Stomach (tissue), 9 donors: ENCODE data around the gene UBR1. TPM values are rescaled to one million over a fixed set of nuclear protein-coding genes. Genes with fewer than 3 reads are reported as not detected.

Experiments used
- DNase-seq, 2 donors: peaks; one replicate each; pipeline versions ENCODE4 v3.0.0 to v3.0.0-alpha.2; 2013 to 2019
- H3K27ac ChIP-seq, 5 donors: fragments of 200-600 bp in 4 of 5; sonication (generic) in 4 of 5; one replicate each; pipeline ENCODE4 v1.5.1; 2013 to 2019; ENCODE audit warnings: mild to moderate bottlenecking in 1 of 5, moderate library complexity in 1 of 5
- H3K27me3 ChIP-seq, 3 donors: fragments of 200-600 bp; sonication (generic); one replicate each; pipeline ENCODE4 v1.5.1; 2017 to 2019; ENCODE audit warnings: mixed run types in 1 of 3
- H3K36me3 ChIP-seq, 4 donors: fragments of 200-600 bp; sonication (generic); 1 replicate in 3 of 4; 2 replicates in 1 of 4; pipeline ENCODE4 v1.5.1; 2016 to 2019
- H3K4me1 ChIP-seq, 4 donors: fragments of 200-600 bp; sonication (generic); one replicate each; pipeline ENCODE4 v1.5.1; 2016 to 2019
- H3K4me3 ChIP-seq, 4 donors: fragments of 200-600 bp; sonication (generic) in 3 of 4; one replicate each; pipeline ENCODE4 v1.5.1; 2016 to 2019; ENCODE audit warnings: mild to moderate bottlenecking in 1 of 4
- H3K9me3 ChIP-seq, 4 donors: fragments of 200-600 bp; sonication (generic); one replicate each; pipeline ENCODE4 v1.5.1; 2016 to 2019
- CTCF ChIP-seq, 7 experiments: fragments of 450-650 bp in 4 of 7; fragments of 200-600 bp in 3 of 7; sonication (generic) in 3 of 7; IDR thresholded peaks; one replicate each; pipeline ENCODE4 v1.5.1; 2016 to 2019; ENCODE audit warnings: antibody characterized with exemption in 7 of 7, control low read depth in 2 of 7, mild to moderate bottlenecking in 1 of 7
- EP300 ChIP-seq: sonication (generic); formaldehyde crosslinking; IDR thresholded peaks from one replicate; pipeline ENCODE4 v1.6.1; 2017; ENCODE audit warnings: antibody characterized with exemption
- POLR2A ChIP-seq, 4 donors: fragments of 450-650 bp; IDR thresholded peaks; one replicate each; pipeline ENCODE4 v1.6.1; 2016; ENCODE audit warnings: antibody characterized with exemption in 4 of 4, control low read depth in 2 of 4, mild to moderate bottlenecking in 1 of 4, moderate library complexity in 1 of 4
- POLR2AphosphoS5 ChIP-seq, 3 donors: sonication (generic); formaldehyde crosslinking; IDR thresholded peaks; one replicate each; pipeline ENCODE4 v1.6.1; 2016; ENCODE audit warnings: antibody characterized with exemption in 3 of 3
- WGBS, 5 donors: extraction: QIAGEN DNeasy Blood & Tissue Kit in 3 of 5; methylation state at CpG; one replicate each; pipeline versions ENCODE4 v1.1.5 to v1.1.7; 2013 to 2018; 5-methylcytosine and 5-hydroxymethylcytosine counted together
- intact Hi-C: fragments of 100-400 bp; cut with DNase I; formaldehyde crosslinking; loops from one replicate; pipeline ENCODE4 v1.15.1; 2023; ENCODE audit warnings: low total_unique reads
- polyA plus RNA-seq, 3 donors: library from polyadenylated mRNA; stranded (reverse); fragments of 200-250 nt; gene quantifications; one replicate each; pipeline ENCODE4 v1.2.3, GENCODE V29; 2013
- total RNA-seq, 5 donors: library from RNA; depleted of rRNA; stranded (reverse); fragments of >200 nt; gene quantifications; one replicate each; pipeline versions ENCODE4 v1.1.0 to v1.2.3, GENCODE V29; 2014 to 2016
- donor health status: healthy with polysubstance abuse.
- donor health status: Bipolar disorder and iron deficiency.
- donor health status: healthy.

Gene UBR1
- total and polyA plus RNA-seq, 8 donors = 3.1 to 124 (median 12.3) TPM

- no peak for TF ChIP-seq POLR2AphosphoS5 (IDR thresholded peaks at IDR 0.05)
- Histone ChIP-seq H3K27me3 (no peaks in the 10 kb centered on the region), H3K4me1 (no peaks in the 10 kb centered on the region), H3K9me3 (no peaks in the 10 kb centered on the region), H3K27ac (no peak overlapping the region), H3K4me3 (no peak overlapping the region), H3K36me3 (peaks cover 23 to 98% (median 95%) of the 10 kb centered on the region in 4 donors)
- 90 to 93% (median 91%) methylated on average over 4 of the region's 4 CpGs for WGBS, 5 donors
- DNase-seq = no peak
- intact Hi-C loops = no loop called here
Observed at GRCh38 chr15:43070249-43070648, 35.6 kb downstream of the UBR1 start.

- no peak overlapping the region for H3K27ac ChIP-seq
Observed at GRCh38 chr15:43067717-43068461, 37.9 kb downstream of the UBR1 start.

GRCh38 chr15:43056696-43057095 lies 49.1 kb downstream of the UBR1 start:
- no peaks in the 10 kb centered on the region for H3K27me3 ChIP-seq
- DNase-seq = no peak
- no peak overlapping the region for H3K27ac ChIP-seq
- no peaks in the 10 kb centered on the region for H3K9me3 ChIP-seq
- intact Hi-C loops = no loop called here
- TF ChIP-seq POLR2A (IDR thresholded peaks at IDR 0.05) (no peak), POLR2AphosphoS5 (IDR thresholded peaks at IDR 0.05) (no peak), CTCF (IDR thresholded peaks at IDR 0.05) (no peak), EP300 (no peak)
- peaks cover 36 to 99% (median 95%) of the 10 kb centered on the region in 4 donors for H3K36me3 ChIP-seq
- H3K4me1 ChIP-seq = peaks cover 0 to 6% (median 0%) of the 10 kb centered on the region in 4 donors
- H3K4me3 ChIP-seq = no peak overlapping the region

More at GRCh38 chr15:43067717-43068461, 37.9 kb downstream of the UBR1 start:
- Histone ChIP-seq H3K36me3 (peaks cover 14 to 97% (median 82%) of the 10 kb centered on the region in 4 donors), H3K4me1 (no peaks in the 10 kb centered on the region), H3K4me3 (no peak overlapping the region), H3K9me3 (no peaks in the 10 kb centered on the region), H3K27me3 (no peaks in the 10 kb centered on the region)
- intact Hi-C loops = no loop called here
- 87 to 90% (median 89%) methylated on average over 8 of the region's 8 CpGs for WGBS, 5 donors
- peak in 1 of 2 donors; percentile 20 for DNase-seq
- TF ChIP-seq CTCF (IDR thresholded peaks at IDR 0.05) (no peak), POLR2A (IDR thresholded peaks at IDR 0.05) (no peak), EP300 (no peak), POLR2AphosphoS5 (IDR thresholded peaks at IDR 0.05) (no peak)

- TF ChIP-seq EP300 (no peak), CTCF (IDR thresholded peaks at IDR 0.05) (no peak)
- Histone ChIP-seq H3K27ac (no peak overlapping the region), H3K4me1 (peaks cover 0 to 6% (median 0%) of the 10 kb centered on the region in 4 donors), H3K4me3 (no peak overlapping the region), H3K36me3 (peaks cover 25 to 98% (median 94%) of the 10 kb centered on the region in 4 donors), H3K9me3 (no peaks in the 10 kb centered on the region), H3K27me3 (no peaks in the 10 kb centered on the region)
- no peak for DNase-seq
- 16 to 63% (median 38%) methylated on average over 1 of the region's 1 CpG for WGBS, 5 donors
- intact Hi-C loops = no loop called here
Observed at GRCh38 chr15:43052860-43053259, 53.0 kb downstream of the UBR1 start.

GRCh38 chr15:43048935-43049334 lies 56.9 kb downstream of the UBR1 start:
- no peak for TF ChIP-seq EP300
- no peak for TF ChIP-seq CTCF (IDR thresholded peaks at IDR 0.05)
- no peak for TF ChIP-seq POLR2A (IDR thresholded peaks at IDR 0.05)
- TF ChIP-seq POLR2AphosphoS5 (IDR thresholded peaks at IDR 0.05) = no peak
- 95 to 100% (median 98%) methylated on average over 2 of the region's 2 CpGs for WGBS, 5 donors
- H3K36me3 ChIP-seq = peaks cover 9 to 100% (median 95%) of the 10 kb centered on the region in 4 donors
- no peak overlapping the region for H3K27ac ChIP-seq
- peaks cover 0 to 6% (median 0%) of the 10 kb centered on the region in 4 donors for H3K4me1 ChIP-seq
- intact Hi-C loops = no loop called here
- no peak overlapping the region for H3K4me3 ChIP-seq
- no peaks in the 10 kb centered on the region for H3K27me3 ChIP-seq
- no peaks in the 10 kb centered on the region for H3K9me3 ChIP-seq
- no peak for DNase-seq
